ENCODE data around the gene CCDC97.

GRCh38 chr19:41351339-41352245 lies 41.6 kb downstream of the CCDC97 start:
- TF ChIP-seq EZH2 (IDR thresholded peaks at IDR 0.05; ENCODE audit: low read depth, low read length, severe bottlenecking) (peak; percentile 63), POLR2AphosphoS5 (IDR thresholded peaks at IDR 0.05; ENCODE audit: low read depth, low read length) (no peak), JUND (IDR thresholded peaks at IDR 0.05; ENCODE audit: low read length) (no peak)

Data from H1 (cell line).